ENCODE measurements around the gene OGFOD3.

GRCh38 chr17:82391496-82392066 is 26.8 kb downstream of the OGFOD3 start:
- TF ChIP-seq POLR2A (IDR thresholded peaks at IDR 0.05; ENCODE audit: low read depth, low read length), result no peak
- TF ChIP-seq POLR2AphosphoS5 (IDR thresholded peaks at IDR 0.05; ENCODE audit: low read depth, low read length), result no peak
- TF ChIP-seq PAX5 (IDR thresholded peaks at IDR 0.05; ENCODE audit: insufficient read depth, low read length, severe bottlenecking), result no peak
- TF ChIP-seq TAF1 (IDR thresholded peaks at IDR 0.05; ENCODE audit: low read depth, low read length), result no peak
- TF ChIP-seq POU2F2 (IDR thresholded peaks at IDR 0.05; ENCODE audit: low read depth, low read length), result no peak

Data from GM12891 (cell line).